Superior temporal gyrus (tissue), 1 donor: ENCODE data around the gene TUBG1.
A peak's percentile ranks its signal among the peaks of the same experiment; 100 is the strongest.
"Not testable (repeated sequence)": the region's sequence is repeated elsewhere in the genome, so short reads cannot be mapped to it uniquely, and the experiment has no call there.

Experiments
- DNase-seq: peaks from one replicate; pipeline ENCODE4 v3.0.0-alpha.2; 2016; ENCODE audit errors: extremely low spot score

Gene TUBG1

DNA sequence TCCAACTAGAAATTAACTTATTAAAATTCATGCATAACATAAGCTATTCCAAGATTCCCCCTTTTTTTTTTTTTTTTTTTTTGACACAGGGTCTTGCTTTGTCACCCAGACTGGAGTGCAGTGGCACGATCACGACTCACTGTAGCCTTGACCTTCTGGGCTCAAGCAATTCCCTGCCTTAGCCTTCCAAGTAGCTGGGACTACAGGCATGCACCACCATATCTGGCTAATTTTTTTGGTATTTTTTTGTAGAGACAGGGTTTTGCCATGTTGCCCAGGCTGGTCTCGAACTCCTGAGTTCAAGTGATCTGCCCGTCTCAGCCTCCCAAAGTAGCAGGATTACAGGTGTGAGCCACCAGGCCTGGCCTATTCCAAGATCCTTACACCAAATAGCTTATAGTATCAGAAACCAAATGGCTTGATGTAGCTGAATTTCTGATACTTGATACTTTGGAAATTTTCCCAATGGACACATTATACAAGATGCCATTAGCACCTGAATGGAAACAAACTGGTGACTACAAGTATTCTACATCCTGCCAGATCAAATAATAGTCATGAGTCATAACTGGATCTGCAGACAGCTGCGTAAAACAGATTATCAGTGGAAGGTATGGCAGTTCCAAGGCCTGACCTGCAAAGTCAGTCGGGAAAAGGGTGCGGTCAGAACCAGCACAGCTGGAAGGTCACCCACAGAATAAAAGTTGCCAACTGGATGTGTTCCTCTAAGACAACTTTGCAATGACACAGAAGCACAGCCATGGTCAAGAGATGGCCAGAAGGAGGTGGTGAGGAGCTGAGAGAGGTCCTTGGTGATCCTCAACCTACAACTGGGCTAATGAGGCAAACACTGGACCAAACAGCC, 14.5 kb downstream of the TUBG1 start:
- no peak for DNase-seq

DNA sequence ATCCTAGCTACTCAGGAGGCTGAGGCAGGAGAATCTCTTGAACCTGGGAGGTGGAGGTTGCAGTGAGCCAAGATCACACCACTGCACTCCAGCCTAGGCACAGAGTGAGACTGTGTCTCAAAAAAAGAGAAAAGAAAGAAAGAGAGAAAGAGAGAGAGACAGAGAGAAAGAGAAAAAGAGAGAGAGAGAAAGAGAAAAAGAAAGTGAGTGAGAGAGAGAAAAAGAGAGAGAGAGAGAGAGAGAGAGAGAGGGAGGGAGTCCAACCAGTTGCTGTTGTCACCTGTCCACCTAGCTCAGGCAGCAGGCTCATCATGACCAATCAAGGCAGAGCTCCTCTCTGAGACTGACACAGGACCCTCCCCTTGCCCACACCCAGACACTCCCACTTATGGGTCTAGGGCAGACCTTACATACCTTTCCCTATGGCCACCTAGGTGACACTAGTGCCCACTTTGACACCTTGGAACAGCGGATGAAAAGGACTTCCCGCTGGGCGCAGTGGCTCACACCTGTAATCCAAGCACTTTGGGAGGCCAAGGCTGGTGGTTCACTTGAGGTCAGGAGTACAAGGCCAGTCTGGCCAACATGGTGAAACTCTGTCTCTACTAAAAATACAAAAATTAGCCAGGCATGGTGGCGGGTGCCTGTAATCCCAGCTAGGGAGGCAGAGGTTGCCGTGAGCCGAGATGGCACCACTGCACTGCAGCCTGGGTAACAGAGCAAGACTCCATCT, 17.7 kb downstream of the TUBG1 start:
- DNase-seq: not testable (repeated sequence)

DNA sequence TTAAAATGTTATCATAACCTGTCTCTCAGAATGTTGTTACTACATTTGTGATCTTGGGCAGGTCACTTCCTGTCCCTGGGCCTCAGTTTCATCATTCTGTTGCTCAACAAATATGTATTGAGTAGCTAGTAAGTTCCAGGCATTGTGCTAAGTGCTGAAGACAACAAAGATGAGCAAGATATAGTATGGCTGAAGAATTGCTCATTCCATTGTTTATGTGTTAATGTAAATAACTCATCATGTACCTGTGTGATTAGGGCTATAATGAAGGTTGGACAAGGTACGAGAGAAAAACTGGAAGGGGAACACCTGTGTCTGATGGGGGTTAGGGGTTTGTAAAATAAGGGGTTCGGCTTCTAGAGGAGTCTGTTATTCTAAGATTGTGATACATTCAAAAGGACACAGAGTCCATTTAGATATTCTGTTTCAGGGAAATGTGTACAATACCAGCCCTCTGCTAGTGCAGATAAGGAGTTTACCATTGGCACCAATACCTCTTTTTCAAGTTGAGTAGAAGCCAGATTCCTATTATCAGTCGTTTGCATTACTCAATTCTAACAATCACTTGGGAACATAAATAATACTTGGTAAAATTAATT, 20.0 kb downstream of the TUBG1 start:
- no peak for DNase-seq

DNA sequence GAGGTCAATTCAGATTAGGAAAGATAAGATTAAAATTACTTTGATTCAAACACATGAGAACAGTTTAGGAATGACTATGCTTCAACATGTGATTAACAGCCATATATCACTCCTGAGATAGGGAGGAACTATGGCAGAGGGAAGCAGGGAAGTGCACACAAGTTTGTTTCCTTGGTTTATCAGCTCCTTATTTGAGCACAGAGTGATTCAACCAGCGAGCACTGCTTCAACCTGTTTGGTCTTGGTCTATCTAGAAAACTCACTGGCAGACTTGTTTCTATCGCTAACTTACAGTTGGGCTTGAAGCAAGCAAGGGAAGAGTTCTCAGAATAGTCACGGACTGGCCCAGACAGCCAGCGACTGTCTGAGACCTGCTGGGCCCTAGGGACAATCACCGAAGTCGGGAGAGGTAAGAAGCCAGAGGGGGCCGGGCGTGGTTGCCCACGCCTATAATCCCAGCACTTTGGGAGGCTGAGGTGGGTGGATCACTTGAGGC, 23.5 kb downstream of the TUBG1 start:
- DNase-seq: no peak

DNA sequence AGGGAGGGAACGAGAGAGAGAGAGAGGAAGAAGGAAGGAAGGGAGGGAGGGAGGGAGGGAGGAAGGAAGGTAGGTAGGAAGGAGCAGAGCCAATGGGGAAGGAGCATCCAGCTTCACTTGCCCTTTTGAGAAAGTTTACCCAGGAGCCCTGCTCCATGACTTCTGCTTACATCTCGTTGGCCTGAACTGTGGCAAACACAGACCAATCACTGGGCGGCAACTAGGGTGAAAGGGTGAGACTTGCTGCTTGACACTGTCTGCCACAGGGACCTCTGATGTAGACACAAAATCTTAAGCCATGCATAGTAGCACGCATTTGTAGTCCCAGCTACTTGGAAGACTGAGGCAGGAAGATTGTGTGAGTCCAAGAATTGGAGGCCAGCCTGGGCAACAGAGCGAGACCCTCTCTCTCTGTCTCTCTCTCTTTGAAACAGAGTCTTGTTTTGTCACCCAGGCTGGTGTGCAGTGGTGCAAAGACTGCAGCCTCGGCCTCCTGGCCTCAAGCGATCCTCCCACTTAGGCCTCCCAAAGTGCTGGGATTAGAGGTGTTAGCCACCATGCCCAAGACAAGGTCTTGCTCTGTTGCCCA, 30.1 kb downstream of the TUBG1 start:
- no peak for DNase-seq

DNA sequence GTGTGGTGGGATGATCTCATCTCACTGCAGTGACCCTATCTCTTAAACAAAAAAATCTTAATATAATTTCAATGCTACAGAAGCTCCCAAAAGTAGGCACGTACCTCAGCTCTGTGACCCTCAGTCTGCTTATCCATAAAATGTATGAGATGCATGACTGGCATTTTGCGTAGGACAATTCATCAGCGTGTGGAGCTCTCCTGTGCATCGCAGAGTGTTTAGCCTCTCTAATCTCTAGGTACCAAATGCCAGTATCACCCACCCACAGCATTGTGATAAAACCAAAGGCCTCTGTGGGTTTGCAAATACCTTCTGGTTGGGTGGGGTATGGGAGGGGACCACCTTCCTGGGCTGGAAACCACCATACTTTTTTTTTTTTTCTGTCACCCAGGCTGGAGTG, 30.6 kb downstream of the TUBG1 start:
- DNase-seq: no peak

DNA sequence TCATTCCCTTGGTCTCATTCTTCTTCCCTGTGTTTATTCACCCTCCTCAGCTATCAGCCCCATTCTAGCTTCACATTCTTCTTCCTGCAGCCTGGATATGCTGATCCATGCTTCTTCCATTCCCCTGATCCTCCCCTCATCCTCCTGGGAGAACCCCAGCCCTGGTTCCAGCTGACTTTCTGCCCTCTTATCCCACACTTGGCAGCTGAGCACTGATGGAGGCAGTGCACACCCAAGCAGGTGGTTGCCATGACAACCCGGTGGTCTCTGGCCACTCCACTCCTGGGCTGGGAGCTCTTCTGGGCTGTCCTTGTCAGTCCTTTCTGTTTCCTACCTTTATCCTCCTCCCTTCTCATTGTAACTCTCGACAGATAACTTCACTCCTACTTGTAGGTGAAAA, 32.9 kb downstream of the TUBG1 start:
- no peak for DNase-seq

DNA sequence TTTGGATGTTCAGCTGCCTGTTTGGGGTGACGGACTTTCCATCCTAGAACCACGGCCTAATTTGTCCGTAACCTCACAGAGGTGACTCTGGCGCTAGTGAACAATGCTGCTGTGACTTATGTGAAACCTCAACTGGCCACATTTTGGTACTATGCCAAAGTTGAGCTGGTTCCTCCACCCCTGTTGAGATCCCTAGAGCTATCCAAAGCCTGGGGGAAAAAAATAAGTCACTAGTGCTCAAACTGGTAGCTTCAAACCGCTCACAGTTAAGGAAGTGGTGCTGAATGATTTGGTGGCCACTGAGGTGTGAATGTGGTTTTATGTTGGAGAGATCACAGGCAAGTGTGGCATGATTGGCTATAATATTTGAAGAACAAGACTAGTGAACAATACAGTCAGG, 38.3 kb downstream of the TUBG1 start:
- no peak for DNase-seq

DNA sequence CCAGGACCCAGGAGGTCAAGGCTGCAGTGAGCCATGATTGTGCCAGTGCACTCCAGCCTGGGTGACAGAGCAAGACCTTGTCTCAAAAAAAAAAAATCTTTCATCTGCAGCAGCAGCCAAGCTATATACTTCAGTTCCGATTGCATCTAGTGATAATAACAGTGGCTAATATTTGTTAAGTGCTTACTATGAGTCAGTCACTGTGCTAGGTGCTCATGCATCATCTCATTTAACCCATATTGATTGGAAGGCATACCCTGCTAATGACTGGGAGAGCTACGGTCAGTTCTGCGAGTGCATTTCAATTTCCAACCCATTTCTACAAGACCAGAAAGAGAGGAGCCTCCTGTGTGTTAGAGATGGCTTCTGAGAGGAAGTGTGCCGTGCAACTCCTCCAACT, 41.9 kb downstream of the TUBG1 start:
- no peak for DNase-seq

DNA sequence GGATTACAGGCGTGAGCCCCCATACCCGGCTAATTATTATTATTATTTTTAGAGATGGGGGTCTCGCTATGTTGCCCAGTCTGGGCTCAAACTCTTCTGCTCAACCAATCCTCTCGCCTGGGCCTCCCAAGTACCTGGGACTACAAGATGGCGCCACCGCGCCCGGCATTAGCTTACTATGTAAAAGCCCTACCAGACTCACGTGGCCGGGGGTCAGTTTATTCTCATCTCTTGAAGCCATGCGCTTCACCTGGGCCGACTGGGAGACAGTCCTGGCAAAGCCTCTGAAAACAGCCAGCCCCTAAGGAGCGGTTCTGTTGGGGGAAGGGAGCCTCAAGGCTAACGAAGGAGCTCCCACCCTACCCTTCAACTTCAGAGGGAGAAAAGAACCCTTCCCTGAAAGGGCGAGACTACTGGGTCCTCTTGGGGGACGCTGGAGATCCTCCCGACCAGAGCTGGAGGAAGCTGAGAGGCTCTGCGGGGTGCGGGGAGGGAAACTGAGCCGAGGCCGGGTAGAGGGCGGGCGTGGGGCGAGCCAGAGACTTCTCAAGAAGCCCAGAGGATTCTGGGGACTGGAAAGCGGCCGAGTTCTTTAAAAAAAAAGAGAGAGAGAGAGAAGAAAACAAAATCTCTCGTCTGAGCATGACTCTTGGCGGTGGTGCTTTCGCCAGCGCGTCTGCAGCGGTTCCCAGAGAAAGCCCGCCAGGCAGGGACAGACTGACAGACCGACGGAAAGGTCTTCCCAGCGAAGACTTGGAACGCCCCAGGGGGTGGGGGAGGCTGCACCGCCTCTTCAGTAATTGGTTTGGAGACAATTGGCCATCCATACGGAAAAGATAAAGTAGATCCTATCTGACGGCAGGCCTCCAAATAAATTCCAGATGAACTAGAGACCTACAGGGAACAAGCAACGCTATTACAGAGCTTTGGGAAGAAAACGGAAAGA, 44.0 kb downstream of the TUBG1 start:
- DNase-seq: peak; percentile 67

DNA sequence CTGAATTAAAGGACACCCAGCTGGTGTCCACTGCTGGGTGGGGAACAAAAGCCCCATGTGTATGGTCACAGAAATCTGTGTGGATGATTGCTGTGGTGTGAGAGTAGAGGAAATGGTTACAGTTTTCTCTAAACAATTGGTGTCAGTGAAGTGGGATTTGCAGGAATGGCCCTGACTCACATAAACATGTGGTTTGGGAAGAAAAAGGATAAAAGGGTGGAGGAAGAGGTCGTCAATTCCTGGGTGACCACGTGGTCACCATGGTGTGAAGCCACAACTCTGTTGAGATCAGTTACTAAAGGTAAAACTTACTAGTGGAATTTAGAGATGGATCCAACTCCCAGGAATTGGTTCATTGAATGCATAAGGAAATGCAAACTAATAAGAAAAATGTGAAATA, 46.0 kb downstream of the TUBG1 start:
- no peak for DNase-seq

DNA sequence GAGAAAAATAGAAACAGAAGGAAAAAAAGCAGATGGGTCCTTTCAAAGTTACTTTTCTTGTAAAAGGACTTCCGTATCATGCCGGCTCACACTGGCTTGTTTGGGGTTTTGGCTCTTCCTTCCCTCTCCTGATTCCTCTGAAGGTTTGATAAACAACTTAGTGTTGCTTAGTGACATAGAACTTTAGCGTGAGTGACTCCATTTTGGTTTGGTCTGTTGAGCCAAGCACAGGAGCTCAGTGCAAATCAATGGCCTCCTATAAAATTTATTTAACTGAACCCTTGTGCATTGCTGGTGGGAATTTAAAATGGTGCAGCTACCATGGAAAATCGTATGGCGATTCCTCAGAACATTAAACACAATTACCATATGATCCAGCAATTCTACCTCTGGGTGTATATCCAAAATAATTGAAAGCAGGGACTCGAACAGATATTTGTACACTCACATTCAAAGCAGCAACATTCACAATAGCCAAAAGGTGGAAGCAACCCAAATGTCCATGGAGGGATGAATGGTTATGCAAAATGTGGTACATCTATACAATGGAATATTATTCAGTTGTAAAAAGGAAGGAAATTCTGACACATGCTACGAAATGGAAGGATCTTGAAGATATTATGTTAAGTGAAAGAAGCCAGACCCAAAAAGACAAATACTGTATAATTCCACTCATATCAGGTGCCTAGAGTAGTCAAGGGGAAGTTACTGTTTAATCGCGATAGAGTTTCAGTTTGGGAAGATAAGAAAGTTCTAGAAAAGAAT, 48.5 kb downstream of the TUBG1 start:
- DNase-seq: no peak

DNA sequence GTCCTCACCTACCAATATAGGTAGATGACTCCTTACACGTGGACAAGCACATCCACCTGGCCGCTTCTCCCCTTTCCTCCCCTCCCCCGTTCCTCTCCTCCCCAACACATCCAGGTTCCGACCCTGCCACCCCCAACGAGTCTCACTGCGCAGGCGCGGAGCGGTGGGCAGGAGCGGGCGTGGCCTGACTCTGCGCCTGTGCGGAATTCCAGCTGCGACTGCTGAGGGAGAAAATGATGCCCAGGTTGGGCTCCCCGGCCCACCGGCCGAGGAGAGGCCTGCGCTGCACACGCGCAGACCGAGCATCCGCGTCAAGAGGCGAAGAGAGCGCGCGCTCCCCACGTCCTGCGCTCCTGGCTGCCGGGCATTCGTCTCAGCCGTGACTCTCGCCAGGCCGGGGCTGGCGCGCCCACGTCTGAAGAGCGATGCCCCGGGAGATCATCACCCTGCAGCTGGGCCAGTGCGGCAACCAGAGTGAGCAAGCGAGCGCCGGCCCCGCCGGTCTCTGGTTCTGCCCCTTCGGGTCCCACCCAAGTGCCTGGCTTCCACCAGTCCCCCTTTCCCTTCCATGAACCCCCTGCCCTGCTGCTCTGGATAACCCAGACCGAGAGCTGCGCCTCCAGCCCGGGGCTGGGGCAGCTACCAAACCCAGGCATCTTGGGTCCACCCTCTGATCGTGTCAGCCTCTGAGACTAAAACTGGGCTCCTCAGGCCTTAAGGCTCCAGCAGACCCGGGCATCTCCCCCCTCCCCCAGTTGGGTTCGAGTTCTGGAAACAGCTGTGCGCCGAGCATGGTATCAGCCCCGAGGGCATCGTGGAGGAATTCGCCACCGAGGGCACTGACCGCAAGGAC, 49.8 kb downstream of the TUBG1 start, which contains the start of gene TUBG2:
Gene TUBG2, plus strand, starts transcription at position 206 of the 853 bp plus-strand sequence. Its CDS starts 220 bp downstream, at position 426.
- DNase-seq: peak; percentile 90

DNA sequence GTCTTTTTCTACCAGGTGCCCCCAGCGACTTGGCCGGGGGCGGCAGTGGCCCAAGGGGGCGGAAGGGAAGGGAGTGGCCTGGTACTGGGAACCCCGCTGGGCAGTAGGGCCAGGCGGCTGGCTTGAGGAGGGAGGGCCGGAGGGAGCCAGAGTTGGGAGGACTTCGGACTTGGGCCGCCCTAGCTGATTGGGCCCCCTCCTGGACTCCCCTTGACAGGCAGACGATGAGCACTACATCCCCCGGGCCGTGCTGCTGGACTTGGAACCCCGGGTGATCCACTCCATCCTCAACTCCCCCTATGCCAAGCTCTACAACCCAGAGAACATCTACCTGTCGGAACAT, 50.4 kb downstream of the TUBG1 start:
- not testable (repeated sequence) for DNase-seq

DNA sequence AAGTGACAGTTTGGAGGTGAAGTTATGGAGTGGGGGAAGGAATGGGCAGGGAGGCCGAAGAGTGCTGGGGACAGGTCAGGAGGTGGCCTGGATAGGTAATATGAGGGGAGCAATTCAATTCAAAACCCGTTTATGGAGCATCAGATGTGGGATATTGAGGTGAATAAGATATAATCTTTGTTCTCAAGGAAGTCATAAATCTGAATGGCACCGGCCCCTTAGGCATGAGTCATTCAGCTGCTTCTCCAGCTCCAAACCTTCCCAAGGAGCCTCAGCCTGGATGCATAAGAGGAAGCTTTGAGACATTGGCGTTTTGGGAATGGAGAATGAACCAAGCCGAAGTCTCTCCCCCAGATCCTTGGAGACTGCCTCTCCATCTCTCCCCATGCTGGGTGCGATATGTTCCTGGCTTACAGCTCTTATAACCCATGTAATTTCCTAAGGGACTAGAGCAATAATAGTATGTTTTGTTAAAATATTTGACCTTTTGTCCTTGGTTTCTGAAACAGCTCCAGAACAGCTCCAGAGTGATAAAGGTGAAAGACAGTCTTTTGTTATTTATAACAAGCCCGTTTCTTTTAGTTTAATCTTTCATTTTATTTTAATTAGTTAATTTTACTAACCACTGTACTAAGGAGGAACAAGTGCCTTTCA, 51.3 kb downstream of the TUBG1 start:
- no peak for DNase-seq
